Kidney glomerular epithelial cell (primary cell): ENCODE results near the gene ACY1.

Source experiments
- DNase-seq: peaks from one replicate; lab custom pipeline; 2025; lab: John Stamatoyannopoulos, UW

ACY1 gene

DNA sequence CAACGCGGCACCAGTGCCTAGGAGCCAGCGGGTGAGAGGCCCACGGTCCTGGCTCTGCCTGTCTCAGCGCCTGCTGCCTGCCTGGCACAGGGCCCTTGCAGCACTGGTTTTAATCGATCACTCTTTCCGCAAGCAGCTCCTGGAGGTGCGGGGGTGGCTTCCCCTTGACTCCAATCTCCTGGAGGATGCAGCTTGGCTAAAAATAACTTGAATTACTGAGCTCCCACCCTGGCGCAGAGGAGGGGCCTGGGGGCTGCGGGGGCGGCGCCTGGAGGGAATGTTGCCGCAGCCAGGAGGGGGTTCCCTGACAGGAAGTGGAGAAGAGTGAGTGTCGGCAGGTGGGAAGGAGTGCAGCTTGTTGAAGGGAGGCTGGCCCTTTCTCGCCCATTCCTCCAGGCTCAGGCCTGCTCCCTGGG is 22.2 kb downstream of the ACY1 start:
- peak; percentile 60 for DNase-seq

DNA sequence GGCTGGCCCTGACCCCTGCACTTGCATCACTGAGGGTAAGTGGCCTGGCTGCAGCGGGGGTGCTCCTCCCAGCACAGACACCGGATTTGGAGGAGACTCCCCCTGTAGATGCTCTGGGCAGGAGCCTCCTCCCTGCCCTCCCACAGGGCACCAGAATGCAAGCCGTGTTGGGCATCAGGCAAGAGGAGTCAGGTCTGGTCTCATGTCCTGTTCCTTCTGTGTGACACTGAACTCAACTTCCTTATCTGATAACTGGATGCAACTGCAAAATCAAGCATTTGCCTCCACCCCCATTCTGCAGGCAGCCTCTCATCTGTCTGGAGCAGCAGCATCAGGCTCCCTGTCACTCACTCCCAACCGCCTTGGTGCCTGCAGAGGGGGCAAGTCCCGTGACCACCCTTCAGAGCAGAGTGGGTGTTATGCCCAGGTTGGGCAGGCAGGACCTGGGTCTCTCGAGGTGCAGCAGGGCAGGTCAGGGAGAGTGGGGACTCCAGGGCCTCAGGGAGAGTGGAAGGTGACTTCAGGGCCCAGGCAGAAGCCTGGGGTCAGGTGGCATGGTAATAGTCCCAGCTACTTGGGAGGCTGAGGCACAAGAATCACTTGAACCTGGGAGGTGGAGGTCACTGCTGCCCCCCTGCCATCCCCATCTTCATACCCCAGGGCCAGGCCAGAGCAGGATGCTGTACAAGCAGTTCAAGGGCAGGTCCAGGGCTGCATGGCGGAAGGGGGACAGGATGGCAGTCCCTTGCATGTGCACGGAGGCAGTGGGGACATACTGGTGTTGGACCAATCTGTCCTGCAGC is 22.9 kb downstream of the ACY1 start:
- DNase-seq = no peak

DNA sequence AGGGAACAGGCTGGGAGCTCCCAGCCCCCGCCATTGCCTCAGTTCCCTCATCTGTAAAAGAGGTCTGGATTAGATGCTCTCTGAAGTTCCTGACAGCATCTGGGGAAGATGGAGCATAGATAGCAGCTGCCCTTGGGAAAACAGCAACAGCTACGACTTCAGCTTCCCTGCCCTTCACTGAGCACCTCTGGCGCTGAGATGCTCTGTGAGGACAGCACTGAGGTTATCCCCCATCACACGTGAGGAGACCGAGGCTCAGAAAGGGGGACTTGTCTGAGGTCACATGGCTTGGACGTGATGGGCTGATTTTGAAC is 23.4 kb downstream of the ACY1 start:
- no peak for DNase-seq

DNA sequence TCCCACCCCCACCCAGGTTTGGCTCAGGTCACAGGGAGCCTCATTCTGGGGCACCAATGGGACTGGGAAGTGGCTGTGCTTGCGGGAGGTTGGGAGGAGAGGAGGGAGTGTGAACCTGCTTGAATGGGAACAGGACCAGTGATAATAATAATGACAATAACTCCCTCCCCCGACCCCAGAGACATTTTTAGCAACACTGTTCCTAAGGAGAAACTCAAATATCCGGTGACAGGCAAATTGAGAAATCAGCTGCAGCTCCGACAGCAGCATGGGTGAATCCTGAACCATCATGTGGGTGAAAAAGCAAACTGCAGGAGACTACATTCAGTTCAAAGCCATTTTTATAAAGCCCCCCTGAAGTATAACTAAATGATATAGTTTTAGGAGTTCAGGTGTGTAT is 24.0 kb downstream of the ACY1 start:
- no peak for DNase-seq

DNA sequence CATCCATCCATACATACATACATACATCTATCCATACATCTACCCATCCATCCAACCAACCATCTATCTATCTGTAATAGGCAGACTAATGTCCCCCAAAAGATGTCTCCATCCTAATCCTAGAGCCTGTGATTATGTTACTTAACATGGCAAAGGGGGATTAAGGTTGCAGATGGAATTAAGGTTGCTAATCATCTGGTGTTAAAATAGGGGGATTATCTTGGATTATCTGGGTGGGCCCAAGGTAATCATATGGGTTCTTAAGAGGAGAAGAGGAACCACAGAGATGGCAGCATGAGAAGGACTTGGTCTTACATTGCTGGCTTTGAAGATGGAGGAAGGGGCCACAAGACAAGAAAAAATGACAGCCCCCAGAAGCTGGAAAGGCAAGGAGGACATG is 27.1 kb downstream of the ACY1 start:
- DNase-seq = no peak

DNA sequence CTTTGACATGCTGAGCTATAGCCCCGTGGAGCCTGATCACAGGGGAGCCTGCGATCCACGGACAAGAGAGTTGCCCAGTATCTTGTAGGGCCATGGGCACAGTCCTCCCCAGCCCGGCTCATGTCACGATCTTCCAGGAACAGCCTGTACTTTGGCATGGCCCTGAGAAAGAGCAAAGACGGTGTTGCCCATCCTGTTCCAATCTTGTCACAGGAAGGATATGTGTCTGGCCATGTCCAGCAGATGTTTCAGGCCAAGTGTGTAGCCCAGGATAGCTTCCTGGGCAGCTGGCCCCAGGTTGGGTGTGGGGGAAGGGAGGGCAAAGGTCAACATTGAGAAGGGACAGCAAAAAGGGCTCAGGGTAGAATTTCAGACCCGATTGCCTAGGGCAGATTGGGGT is 29.4 kb downstream of the ACY1 start:
- DNase-seq = no peak

DNA sequence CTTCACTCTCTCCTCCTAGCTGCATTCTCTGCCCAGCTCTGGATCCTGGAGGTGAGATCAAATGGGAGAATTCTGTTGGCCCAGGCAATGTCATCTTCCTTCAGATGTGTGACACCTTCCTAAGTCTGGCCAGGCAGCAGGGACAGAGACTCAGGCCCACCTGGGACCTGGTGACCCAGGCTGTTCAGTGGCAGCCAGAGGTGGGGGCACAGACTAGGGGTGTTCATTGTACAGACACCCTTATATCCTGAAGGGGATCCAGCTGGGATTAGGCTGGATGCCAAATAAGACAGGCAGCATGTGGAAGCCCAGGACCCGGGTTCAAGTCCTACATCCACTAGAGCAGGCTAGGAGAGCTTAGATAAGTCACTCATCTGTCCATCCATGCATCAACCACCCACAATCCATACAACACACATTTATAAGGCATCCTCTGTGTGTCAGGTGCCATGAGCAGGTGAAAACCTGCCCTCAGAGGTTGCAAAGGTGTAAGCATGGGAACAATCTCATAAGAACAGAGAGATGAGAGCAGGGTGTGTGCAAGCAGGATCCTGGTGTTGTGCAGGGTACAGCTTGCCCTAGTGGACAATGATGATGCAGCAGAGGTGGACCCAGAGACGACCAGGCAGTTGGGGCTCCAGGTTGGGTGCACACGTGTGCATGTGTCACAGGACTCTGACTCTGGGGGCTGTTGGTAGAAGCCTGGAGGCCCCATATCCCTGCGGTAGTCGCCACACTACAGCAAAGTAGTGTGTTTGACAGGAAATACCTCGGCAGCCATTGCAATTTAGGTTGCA is 30.7 kb downstream of the ACY1 start:
- DNase-seq = no peak

DNA sequence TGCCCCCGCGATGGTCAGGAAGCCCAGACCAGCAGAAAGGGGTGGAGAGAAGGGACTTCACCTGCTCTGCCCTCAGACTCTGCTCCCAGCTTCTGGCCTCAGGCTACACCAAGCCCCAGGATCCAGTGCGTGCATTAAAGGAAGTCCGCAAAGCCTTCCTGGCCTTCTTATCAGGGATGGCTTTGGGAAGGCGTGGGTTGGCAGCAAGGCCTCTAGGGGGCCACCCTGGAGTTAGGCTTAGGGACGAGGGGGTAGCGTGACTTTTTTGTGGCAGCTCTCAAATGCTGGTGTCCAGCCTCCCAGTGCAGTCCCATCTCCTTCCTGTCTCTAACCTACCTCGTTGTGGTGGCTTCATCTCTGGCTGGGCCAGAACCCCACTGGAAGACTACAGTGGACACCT is 31.3 kb downstream of the ACY1 start:
- DNase-seq = no peak

DNA sequence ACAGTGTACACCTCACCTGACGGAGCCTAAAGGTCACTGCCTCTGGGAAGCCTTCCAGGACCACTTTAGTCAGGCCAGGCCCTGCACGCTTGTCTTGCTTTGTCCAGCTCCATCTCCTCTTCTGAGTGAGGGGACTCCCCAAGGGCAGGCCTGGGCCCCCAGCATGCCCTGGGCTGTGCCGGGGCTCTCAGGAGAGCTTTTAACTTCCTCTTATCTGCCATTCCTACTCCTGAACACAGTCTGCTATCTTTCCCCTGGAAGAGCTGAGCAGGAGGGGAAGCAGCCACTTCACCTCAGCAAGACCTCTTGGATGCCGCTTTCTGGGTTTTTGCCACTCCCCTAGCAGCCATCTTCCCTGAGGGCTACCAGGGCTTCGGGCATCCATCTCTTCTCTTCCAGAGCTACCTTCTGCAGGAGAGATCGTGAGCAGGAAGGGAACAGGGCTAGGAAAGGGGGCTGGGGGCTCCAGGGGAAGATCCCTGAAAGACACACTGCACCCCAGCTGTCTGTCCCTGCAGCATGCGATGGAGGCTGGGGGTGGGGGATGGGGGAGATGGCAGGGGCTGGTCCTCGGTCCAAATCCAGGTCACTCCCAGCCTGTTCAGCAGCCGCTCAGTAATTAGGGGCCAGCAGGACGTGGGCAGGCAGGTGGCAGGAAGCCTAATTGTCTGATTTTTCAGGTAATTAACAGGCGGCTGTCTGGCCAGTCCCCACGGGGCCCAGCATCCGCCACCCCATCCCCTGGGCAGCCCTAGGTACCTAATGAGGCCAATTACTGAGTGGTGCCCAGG is 32.3 kb downstream of the ACY1 start:
- no peak for DNase-seq

DNA sequence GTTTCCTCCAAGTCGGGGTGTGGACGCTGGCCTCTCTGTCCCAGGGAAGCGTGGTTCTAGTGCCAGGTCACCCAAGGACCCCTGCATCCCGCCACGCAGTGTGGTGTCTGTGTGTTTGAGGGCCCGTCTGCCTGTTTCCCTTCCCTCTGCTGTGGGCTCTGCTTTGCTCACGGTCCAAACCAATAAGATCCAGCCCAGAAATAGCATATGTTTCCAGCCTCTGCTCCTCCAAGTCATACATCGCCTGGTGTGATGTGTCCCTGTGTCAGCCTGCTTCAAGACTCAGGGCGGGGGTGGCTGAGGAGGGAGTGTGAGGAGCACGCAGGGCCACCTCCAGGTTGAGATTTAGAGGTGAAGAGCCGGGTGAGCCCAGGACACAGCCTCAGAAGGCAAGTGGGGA is 34.3 kb downstream of the ACY1 start:
- DNase-seq = no peak

DNA sequence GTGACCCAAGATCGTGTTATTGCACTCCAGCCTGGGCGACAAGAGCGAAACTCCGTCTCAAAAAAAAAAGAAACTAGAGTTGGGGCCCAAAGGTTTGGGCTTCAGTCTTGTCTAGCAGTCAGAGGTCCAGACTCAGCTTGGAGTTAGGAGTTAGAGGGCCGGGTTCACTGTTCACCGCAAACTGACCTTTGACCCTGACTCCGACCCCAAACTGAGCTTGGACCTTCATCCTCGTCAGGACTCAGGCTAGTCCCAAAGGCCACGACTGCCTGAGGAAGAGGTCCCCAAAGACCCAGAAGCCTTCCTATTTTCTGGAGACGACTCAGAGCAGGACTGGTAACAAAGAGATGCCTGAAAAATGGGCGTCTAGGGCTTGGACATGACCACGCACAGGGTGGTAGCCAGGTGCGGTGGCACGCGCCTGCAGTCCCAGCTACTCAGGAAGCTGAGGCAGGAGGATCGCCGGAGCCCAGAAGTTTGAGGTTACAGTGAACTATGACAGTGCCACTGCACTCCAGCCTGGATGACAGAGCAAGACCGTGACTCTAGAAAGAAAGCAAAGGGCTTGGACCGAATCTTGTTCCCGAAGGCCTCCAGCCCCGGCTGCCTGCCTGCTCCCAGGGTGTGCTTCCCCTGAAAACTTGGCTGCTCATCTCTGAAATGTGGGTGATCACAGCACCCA is 35.1 kb downstream of the ACY1 start:
- no peak for DNase-seq

DNA sequence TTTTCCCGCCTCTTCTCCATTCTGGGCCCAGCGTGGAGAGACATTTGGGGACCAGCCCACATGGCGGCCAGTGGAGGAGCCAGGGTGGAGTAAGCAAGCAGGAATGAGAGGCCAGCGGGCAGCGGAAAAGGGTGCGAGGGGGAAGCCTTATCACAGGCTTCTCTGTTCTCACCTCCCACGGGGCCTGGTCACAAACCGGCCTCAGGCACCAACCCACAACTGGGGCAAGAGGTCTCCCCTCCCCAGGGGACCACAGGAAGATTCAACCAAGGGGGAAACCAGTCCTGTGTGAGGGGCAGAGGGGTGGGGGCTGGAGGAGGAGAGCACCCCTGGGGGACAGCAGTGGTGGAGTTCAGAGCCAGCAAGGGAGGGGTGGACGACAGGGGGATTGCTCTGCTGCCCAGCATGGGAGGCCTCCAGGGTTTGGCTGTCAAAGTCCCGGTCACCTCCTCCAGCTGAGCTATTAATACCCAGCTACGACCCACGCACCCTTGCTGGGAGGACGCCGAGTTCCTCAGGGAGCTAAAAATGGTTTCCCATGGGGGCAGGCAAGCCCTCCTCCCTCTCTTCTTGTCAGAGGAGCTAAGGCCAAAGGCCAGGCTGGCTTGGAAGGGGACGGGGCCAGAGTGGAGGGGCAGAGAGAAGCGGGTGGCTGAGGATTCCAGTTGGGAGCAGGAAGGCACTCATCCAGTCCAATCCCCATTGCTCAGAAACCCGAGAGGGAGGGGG is 36.2 kb downstream of the ACY1 start:
- no peak for DNase-seq

DNA sequence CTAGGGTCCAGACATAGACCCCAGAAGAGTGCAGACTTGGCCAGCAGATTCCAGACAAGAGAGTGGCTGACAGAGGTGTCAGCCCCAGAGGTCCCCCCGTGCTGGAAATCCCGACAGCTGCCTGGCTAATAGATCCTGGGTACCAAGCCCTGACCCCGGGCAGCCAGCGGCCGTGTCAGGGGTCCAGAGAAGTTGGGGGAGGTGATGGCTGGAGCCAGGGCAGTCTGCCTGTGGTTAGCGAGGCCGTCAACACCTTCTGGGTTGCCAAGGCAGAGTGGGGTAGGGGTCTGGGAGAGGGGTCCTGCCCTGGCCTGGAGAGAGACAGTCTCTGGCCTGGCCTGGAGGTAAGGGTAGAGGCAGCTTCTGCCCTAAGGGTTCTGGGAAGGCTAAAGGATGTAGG is 37.5 kb downstream of the ACY1 start:
- DNase-seq = no peak

DNA sequence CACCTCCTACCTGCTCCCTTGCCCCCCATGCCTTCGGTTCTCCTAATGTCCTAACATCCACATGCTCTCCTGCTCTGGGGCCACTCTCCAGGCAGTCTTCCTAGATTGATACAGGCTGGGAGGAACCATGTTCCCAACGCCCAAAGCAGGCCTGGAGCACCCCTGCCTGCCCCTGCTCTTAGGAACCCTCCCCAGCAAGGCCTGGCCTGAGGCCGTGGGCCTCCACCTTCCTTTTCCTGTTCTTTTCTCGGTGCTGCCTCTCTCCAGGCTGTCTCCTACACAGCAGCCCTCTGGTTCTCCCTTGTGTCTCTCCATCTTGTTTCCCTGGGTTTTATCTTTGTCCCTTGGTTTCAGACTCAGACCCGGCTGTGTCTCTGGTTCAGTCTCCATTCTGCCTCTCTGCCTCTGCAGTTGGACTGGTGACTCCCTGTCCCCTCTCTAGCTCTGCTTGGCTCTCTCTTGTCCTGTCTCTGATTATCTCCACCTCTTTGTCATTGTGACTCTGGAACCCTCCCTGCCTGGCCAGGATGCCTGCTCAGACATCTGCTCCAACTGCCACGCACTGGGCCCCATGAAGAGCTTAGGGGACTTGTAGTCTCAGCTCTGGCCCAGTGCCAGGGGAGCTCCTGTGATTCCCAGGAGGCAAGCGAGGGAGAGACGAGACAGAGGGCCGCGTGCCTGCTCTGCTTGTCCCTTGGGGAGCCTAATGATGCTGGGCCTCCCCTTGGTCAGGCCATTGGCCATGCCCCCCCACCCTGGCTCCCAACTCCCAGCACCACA is 38.3 kb downstream of the ACY1 start:
- no peak for DNase-seq

DNA sequence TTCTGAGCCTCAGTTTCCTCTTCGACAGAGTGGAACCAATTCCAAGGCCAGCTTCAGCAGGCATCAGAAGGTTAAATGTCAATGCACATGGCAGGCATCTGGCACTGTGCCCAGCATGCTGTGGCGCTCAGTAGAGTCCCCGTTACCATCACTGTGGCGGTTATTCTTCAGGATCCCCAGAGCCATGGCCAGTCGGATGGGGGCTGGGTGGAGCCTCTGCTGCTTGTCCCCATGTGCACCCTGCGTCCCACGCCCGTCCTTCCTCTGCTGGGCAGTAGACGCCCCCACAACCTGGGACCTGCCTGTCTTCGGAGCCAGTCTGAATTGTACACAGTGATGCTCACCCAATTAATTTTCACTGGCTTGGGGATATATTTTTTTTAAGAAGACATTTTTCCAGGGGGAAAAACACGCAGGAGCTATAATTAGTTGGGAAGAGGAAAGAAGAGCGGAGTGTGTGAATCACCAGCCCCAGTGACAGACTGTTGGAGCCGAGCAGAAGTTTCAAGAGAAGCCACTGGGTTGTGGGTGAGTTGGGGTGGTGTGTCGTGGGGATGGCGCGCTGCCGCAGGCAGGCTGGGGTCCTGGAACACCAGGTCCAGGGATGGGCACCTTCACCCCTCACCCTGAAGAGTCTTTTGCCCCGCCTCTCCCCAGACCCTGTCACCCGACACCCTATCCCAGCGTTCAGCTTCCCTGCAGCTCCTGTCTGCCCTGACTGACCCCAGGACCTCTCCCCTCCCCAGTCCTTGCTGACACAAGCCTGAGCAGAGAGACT is 39.2 kb downstream of the ACY1 start:
- no peak for DNase-seq

DNA sequence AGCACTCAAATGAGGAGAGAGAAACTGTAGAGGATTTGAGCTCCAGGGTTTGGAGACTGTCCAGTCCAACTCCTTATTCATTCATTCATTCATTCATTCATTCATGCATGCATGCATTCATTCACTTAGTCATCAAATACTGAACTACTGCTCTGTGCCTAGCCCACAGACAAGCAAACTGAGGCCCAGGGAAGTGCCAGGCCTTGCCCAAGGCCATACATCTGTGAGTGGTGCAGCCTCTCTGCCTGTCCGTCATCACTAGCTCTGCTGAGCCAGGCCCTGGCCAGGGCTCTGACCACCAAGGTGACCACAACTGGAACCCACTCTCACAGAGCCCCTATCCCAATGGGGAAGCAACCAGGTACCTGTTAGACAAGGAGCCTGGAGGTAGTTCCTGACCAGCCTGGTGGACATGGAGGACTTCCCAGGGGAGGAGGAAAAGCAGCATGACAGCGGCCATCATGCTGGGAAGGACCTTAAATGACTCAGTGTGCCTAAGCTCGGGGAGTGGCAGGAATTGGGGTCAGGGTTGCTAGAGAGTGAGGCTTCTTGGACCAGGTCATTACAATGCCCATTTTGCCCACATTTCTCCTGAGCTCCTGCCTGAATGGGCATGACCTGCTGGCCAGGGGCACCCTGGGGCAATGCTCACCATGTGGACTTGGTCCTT is 39.9 kb downstream of the ACY1 start:
- DNase-seq = no peak

DNA sequence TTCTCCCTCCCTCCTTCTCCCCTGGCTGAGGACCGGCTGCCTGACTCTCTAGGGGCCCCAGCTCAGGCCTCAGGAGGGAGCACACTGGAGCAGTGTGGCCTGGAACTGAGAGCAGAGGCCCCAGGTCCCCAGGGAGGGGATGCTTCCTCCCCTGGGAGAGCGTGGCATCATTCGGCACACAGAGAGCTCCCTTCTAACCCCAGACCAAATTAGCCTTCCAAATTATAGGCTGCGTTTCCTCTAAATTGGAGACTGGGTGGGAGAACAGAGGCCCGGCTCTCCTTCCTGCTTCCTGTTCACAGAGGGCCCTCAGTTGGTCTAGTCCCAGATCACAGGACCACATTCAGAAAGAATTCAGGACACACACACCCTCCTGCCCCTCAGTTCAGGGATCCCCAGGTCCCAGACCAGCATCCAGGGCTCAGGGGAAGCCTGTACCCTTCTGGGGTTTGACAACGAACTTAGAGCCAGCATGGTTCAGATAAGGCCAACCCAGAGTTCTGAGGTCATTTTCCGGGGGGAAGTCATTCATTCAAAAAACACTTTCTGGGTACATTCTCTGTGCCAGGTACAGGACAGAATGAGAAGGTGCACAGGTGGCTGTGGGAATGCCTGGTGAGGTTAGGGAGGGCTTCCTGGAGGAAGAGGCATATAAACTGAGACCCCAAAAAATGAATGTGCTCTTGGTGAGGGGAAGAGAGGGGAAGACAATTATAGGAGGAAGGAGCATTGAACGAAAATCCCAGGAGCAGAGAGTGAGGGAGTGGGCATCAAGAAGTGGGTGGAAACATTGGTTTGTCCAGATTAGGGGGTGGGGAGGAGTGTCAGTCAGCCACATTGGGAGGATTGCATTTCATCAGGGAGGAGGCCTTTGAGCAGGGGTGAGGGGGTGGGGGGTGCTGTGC is 40.8 kb downstream of the ACY1 start:
- DNase-seq = no peak

DNA sequence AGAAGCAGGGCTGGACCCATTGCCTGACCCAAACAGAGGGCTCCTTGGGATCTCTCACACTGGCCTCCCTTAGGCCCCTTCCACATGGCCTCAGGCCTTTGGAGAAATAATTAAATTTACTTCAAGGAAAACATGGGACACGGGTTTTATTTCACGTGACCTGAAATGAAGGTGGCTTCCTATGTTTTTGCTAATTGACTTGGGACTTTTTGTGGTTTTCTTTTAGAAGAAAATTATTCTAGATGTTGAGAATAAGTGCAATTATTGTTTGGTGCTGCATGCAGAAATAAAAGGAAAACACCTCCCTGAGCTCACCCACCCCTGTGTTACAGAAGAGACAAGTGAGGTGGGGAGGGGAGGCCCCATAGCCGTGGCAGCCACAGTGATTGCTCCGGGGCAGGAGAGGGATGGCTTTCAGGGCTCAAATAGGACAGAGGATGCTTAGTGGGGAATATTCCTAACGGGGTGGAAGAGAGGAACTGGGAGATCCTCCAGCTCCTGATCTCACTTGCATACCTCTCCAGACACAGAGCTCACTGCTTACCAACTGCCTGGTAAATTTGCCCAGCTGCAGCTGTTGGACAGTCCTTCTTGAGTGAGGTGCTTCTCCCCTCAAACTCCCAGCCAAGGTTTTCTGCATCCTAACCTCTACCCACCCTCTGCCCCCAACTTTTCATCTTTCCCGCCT is 41.6 kb downstream of the ACY1 start:
- DNase-seq = no peak
